NCI-H82 (cell line): ENCODE data around the gene AMZ1.
"Not testable (repeated sequence)": the region's sequence is repeated elsewhere in the genome, so short reads cannot be mapped to it uniquely, and the experiment has no call there.

ENCODE experiments used
- DNase-seq: peaks from one replicate; lab custom pipeline; 2025; lab: John Stamatoyannopoulos, UW

Gene AMZ1

GRCh38 chr7:2670171-2670570, 17.8 kb upstream of the AMZ1 start:
- no peak for DNase-seq

- DNase-seq, result peak; percentile 79
Observed at GRCh38 chr7:2670720-2671391, 17.1 kb upstream of the AMZ1 start.

- DNase-seq, result not testable (repeated sequence)
Observed at GRCh38 chr7:2673214-2673613, 14.8 kb upstream of the AMZ1 start.

- no peak for DNase-seq
Observed at GRCh38 chr7:2673934-2674333, 14.1 kb upstream of the AMZ1 start.

GRCh38 chr7:2675256-2675764, 12.7 kb upstream of the AMZ1 start:
- no peak for DNase-seq

GRCh38 chr7:2676576-2676975, 11.4 kb upstream of the AMZ1 start:
- DNase-seq, result not testable (repeated sequence)

- DNase-seq, result not testable (repeated sequence)
Observed at GRCh38 chr7:2678454-2678853, 9.5 kb upstream of the AMZ1 start.

- DNase-seq, result not testable (repeated sequence)
Observed at GRCh38 chr7:2679135-2680127, 8.6 kb upstream of the AMZ1 start.

GRCh38 chr7:2680256-2680655, 7.7 kb upstream of the AMZ1 start:
- no peak for DNase-seq

- peak; percentile 78 for DNase-seq
Observed at GRCh38 chr7:2680792-2681490, 7.1 kb upstream of the AMZ1 start.

- DNase-seq, result no peak
Observed at GRCh38 chr7:2681929-2682799, 5.8 kb upstream of the AMZ1 start.

GRCh38 chr7:2684501-2684900, 3.5 kb upstream of the AMZ1 start:
- DNase-seq, result no peak

GRCh38 chr7:2686101-2686500, 1.9 kb upstream of the AMZ1 start:
- DNase-seq, result no peak

GRCh38 chr7:2687338-2687869, 598 bp upstream of the AMZ1 start:
- DNase-seq, result no peak

- no peak for DNase-seq
Observed at GRCh38 chr7:2688409-2689342, 674 bp downstream of the AMZ1 start.

- DNase-seq, result no peak
Observed at GRCh38 chr7:2689343-2689847, 1.4 kb downstream of the AMZ1 start.

- DNase-seq, result no peak
Observed at GRCh38 chr7:2689951-2690705, 2.1 kb downstream of the AMZ1 start.

- no peak for DNase-seq
Observed at GRCh38 chr7:2691011-2691707, 3.2 kb downstream of the AMZ1 start.
